Astrocyte (in vitro differentiated cells and primary cell): ENCODE measurements around the gene RTN3.

Source experiments
- CTCF ChIP-seq: IDR thresholded peaks from 2 replicates; pipeline ENCODE4 v1.5.1; 2011; ENCODE audit warnings: low read depth, mild to moderate bottlenecking, inconsistent platforms, low read length, moderate library complexity; ENCODE audit not compliant: insufficient read depth
- EZH2 ChIP-seq: IDR thresholded peaks from 2 replicates; pipeline ENCODE4 v1.6.1; 2012; ENCODE audit warnings: mild to moderate bottlenecking, low read length, inconsistent platforms; ENCODE audit not compliant: insufficient read depth

- TF ChIP-seq EZH2 (no peak), CTCF (no peak)
Observed at GRCh38 chr11:63672936-63673539, 8.3 kb upstream of the RTN3 start.
